Kidney epithelial cell (primary cell): ENCODE results near the gene C10orf143. TPM values are rescaled to one million over a fixed set of nuclear protein-coding genes. Genes with fewer than 3 reads are reported as not detected.

Experiments
- DNase-seq: peaks from one replicate; pipeline ENCODE4 v3.0.0-alpha.2; 2010; ENCODE audit warnings: low read depth
- H3K27me3 ChIP-seq: 2 replicates; pipeline ENCODE4 v1.6.0; 2011; ENCODE audit warnings: low read length; ENCODE audit not compliant: control insufficient read depth, insufficient read depth
- H3K36me3 ChIP-seq: 2 replicates; pipeline ENCODE4 v1.5.1; 2011; ENCODE audit warnings: low read length; ENCODE audit not compliant: control insufficient read depth, insufficient read depth
- H3K4me3 ChIP-seq: 2 replicates; pipeline ENCODE4 v1.5.1; 2011; ENCODE audit warnings: low read depth, mild to moderate bottlenecking, control low read depth, low read length
- CTCF ChIP-seq: IDR thresholded peaks from 2 replicates; pipeline ENCODE4 v1.5.1; 2011; ENCODE audit warnings: mild to moderate bottlenecking, moderate library complexity, low read length, control low read depth, inconsistent platforms; ENCODE audit not compliant: insufficient read depth, poor library complexity, severe bottlenecking
- total RNA-seq: library from RNA; depleted of rRNA; stranded (reverse); fragments of >200 nt; gene quantifications from 2 replicates; pipeline ENCODE4 v1.2.3, GENCODE V29; 2015

The C10orf143 gene
- total RNA-seq, 1 donor from 2014 or later = 0.88 TPM

- H3K4me3 ChIP-seq = no peak overlapping the region
- H3K27me3 ChIP-seq = no peaks in the 10 kb centered on the region
- DNase-seq = no peak
- no peak for TF ChIP-seq CTCF
- H3K36me3 ChIP-seq = no peaks in the 10 kb centered on the region
Observed at GRCh38 chr10:130043491-130043890, 67.1 kb downstream of the C10orf143 start.

- no peaks in the 10 kb centered on the region for H3K36me3 ChIP-seq
- no peak for DNase-seq
- TF ChIP-seq CTCF = no peak
- H3K4me3 ChIP-seq = no peak overlapping the region
- no peaks in the 10 kb centered on the region for H3K27me3 ChIP-seq
Observed at GRCh38 chr10:130042381-130042780, 68.2 kb downstream of the C10orf143 start.

- no peak overlapping the region for H3K4me3 ChIP-seq
- H3K27me3 ChIP-seq = no peaks in the 10 kb centered on the region
- DNase-seq = no peak
- no peaks in the 10 kb centered on the region for H3K36me3 ChIP-seq
- no peak for TF ChIP-seq CTCF
Observed at GRCh38 chr10:130041451-130042371, 68.9 kb downstream of the C10orf143 start.

GRCh38 chr10:130040817-130041330 lies 69.8 kb downstream of the C10orf143 start:
- DNase-seq = no peak
- H3K36me3 ChIP-seq = no peaks in the 10 kb centered on the region
- TF ChIP-seq CTCF = no peak
- H3K27me3 ChIP-seq = no peaks in the 10 kb centered on the region
- H3K4me3 ChIP-seq = no peak overlapping the region

- Histone ChIP-seq H3K4me3 (no peak overlapping the region), H3K36me3 (no peaks in the 10 kb centered on the region), H3K27me3 (no peaks in the 10 kb centered on the region)
- no peak for DNase-seq
- TF ChIP-seq CTCF = no peak
Observed at GRCh38 chr10:130040351-130040750, 70.3 kb downstream of the C10orf143 start.

GRCh38 chr10:130039141-130039540 lies 71.5 kb downstream of the C10orf143 start:
- TF ChIP-seq CTCF = no peak
- DNase-seq = no peak
- H3K4me3 ChIP-seq = no peak overlapping the region
- no peaks in the 10 kb centered on the region for H3K27me3 ChIP-seq
- H3K36me3 ChIP-seq = no peaks in the 10 kb centered on the region
